Kasumi-1 (cell line): Measurements from ENCODE around the gene NAP1L5.

Source experiments
- DNase-seq, 2 experiments: peaks; one replicate each; lab custom pipeline; 2025; lab: John Stamatoyannopoulos, UW

Gene NAP1L5

DNA sequence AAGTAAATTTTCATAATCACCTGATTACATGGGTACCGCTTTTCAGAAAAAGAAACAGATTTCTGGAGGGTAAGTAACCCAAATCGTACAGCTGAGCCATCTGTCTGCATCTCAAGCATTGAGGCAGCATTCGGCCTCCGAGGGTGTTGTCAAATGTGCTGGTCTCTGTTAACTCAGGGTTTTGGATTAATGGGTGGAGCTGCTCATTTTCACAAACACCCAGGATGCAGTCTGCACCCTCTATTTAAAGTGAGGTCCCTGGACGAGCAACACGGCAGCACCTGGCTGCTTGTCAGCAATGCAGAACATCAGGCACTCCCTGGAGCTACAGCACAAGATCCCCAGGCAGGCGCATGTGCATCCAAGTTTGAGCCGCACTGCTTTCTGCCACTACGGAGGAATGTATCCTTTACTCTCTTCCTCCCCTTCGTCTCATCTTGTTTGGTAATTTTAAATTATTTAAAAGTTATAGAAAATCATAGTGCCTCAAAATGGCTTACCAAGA, 24.7 kb upstream of the NAP1L5 start:
- DNase-seq = no peak

- DNase-seq = no peak
These were observed 23.1 kb upstream of the NAP1L5 start for GRCh38 chr4:88720451-88721428.

DNA sequence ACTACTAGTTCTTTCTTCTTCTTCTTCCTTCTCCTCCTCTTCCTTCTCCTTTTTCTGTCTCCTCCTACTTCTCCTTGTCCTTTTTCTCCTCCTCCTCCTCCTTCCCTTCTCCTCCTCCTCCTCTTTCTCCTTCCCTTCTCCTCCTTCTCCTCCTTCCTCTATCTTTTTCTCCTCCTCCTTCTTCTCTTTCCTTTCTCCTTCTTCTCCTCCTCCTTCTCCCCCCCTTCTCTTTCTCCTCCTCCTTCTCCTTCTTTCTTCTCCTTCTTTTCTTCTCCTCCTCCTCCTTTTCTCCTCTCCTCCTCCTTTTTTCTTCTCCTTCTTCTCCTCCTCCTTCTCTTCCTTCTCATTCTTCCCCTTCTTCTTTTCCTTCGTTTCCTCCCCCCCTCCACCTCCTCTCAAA, 21.8 kb upstream of the NAP1L5 start:
- DNase-seq = no peak

DNA sequence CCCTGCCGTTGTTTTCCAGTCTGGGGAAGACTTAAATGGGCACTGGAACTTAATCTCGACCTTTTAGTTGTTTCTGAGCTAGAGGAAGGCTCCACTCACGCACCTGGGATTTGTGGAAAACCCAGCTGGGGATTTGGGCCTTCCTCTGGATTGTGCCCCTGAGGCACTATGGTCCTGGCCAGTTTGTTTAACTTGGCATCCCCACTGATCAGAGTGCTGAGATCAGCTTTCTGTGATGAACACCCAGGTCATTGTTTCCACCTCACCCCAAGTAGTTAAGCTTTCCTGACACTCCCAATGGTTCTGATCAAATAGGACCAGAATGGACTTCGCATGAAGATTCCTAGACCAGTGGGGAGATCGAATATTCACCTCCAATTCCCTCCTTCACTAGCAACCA, 20.5 kb upstream of the NAP1L5 start:
- DNase-seq = no peak

DNA sequence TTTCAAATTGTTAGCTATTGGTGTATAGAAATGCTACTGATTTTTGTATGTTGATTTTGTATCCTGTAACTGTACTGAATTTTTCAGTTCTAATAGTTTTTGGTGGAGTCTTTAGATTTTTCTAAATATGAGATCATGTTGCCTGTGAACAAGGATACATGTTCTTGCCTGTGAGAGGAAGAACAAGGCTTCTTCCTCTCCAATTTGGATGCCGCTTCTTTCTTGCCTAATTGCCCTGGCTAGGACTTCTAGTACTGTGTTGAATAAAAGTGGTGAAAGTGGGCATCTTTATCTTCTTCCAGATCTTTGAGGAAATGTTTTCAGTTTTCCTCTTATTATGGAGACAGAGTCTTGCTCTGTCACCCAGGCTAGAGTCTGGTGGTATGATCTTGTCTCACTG, 16.2 kb upstream of the NAP1L5 start:
- DNase-seq = no peak

DNA sequence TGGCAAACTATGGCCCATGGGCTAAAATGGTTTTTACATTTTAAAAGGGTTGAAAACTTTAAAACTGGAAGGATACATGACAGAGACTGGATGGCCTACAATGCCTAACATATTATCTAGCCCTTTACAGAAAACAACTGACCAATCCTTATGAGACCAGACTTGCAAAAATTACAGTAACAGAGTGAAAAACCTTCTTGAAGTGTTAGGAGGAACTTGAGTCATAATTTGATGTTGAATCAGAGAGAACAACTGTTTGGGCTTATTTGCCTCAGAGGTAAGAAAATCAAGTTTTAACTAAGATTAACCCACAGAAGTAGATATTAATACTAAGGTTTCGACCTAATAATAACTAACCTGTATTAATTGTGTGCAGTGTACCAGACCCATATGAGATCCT, 12.4 kb upstream of the NAP1L5 start:
- DNase-seq = no peak

DNA sequence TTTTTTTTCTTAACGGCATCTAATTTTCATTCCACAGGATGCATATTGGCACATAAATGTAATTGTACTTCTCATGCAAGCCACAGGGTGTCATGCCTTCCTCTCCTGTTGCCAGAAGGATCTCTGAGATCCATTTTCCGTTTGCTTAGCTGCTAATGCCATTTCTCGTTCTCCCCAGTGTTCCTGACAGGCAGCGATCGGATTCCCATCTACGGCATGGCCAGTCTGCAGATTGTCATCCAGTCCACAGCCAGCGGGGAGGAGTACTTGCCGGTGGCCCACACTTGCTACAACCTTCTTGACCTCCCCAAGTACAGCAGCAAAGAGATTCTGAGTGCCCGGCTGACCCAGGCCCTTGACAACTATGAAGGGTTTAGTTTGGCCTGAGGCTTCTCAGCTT, 8.9 kb upstream of the NAP1L5 start:
- DNase-seq = peak; percentile 42 to 43

GRCh38 chr4:88705805-88706492, 8.3 kb upstream of the NAP1L5 start:
- no peak for DNase-seq

- no peak for DNase-seq
These were observed 7.6 kb upstream of the NAP1L5 start for GRCh38 chr4:88705223-88705622.

- no peak for DNase-seq
These were observed 5.2 kb upstream of the NAP1L5 start for GRCh38 chr4:88702782-88703181.

- no peak for DNase-seq
These were observed 890 bp upstream of the NAP1L5 start for GRCh38 chr4:88698519-88698918.

- DNase-seq = no peak
These were observed 488 bp downstream of the NAP1L5 start for GRCh38 chr4:88697141-88697540.

DNA sequence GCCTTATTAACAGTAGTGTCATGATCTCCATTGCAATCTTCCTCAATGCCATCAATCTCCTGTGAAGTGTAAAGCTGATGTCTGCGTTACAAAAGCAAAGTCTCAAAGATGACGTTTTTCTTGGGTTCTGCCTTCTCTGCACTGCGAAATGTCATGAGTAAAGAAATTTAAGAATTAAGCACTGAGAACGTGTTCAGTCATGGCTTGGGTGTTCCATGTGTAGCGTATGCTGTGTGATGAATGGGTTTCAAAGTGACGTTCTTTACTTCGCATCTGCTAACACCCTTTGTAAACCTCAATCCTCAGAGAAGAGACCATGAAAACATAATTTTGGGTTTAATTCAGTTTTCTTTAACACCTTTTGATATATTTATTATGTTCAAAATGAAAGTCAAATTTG, 999 bp downstream of the NAP1L5 start:
- DNase-seq = no peak

- no peak for DNase-seq
These were observed 3.8 kb downstream of the NAP1L5 start for GRCh38 chr4:88693792-88694191.

DNA sequence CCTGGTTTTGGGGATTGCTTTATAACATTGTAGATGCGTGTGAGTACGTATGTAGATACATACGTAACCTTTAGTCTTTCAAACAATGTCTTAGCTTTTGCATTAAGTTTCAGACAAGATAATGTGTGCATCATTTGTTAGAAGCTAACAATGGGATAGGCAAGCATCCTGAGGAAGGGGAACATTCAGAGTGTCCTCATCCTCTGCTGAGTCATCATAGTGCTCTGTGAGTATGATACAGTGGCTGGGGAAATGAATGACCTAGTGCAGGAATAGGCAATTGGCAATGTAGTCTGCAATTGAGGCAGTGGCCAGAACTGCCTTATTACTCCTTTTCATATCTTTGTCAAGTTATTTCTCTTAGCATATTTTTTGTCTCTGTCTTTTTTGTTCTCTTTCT, 7.3 kb downstream of the NAP1L5 start:
- DNase-seq = no peak

DNA sequence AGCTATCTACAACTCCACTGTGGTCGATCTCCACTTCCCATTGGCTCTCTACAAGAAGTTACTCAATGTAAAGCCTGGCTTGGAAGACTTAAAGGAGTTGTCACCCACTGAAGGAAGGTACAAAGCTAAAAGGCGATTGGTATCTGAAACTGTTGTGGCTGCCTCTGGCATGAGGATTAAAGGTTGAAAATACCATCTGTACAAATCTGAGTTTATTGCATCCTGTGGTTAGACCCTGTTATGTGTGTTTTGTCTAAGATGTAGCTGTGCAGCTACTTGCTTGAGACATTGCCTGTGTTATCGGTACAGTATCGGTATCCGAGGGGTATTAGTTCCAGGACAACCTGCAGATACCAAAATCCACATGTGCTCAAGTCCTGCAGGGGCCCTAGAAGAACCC, 16.4 kb downstream of the NAP1L5 start:
- DNase-seq = no peak

DNA sequence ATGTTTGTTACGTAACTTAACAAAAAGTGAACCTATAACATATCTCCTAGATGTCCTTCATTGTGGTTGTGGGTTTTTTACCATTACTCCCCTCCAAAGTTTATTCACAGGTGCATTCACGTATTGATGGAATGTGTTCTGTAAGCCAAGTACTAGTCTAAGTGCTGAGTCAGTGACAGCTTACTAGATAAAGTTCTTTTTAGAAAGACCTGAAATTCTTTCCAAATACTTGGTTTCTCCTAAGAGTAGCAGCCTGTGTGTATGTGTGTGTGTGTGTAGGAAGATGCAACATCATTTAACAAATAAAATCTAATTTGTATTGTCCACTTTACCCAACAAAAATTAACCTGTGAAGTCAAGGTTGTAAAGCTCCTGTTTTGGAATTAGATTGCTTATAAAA, 22.1 kb downstream of the NAP1L5 start:
- no peak for DNase-seq

- DNase-seq = no peak
These were observed 22.6 kb downstream of the NAP1L5 start for GRCh38 chr4:88674979-88675378.

DNA sequence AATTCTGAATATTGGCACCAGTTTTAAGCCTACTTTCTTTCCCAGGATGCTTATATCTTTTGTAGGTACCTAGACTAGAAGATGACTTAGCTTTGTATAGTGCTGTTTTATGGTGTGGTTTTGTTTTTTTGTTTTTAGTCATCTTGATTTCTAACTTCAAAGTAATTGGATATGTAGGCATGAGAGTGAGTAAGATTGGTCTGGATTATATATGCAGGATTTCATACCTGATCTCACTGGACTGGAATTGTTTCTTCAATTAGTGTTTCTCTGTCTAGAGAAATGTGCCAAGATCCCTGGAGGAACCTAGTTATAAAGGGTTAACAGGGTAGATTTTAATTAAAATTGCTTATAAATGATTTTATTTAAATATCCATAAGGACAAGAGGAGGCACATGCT, 23.1 kb downstream of the NAP1L5 start:
- DNase-seq = no peak

- DNase-seq = no peak
These were observed 23.7 kb downstream of the NAP1L5 start for GRCh38 chr4:88673886-88674285.

GRCh38 chr4:88672987-88673386, 24.6 kb downstream of the NAP1L5 start:
- peak; percentile 48 to 69 for DNase-seq

- no peak for DNase-seq
These were observed 35.9 kb downstream of the NAP1L5 start for GRCh38 chr4:88661739-88662138.
